Esophagus squamous epithelium (tissue), 5 donors: ENCODE data around the gene ALPK1. TPM values are rescaled to one million over a fixed set of nuclear protein-coding genes. Genes with fewer than 3 reads are reported as not detected.
A peak's percentile ranks its signal among the peaks of the same experiment; 100 is the strongest.
"Not testable (repeated sequence)": the region's sequence is repeated elsewhere in the genome, so short reads cannot be mapped to it uniquely, and the experiment has no call there.

Experiments
- DNase-seq: peaks from one replicate; lab custom pipeline; 2025; lab: John Stamatoyannopoulos, UW
- H3K27ac ChIP-seq, 4 donors: fragments of 200-600 bp; sonication (generic); one replicate each; pipeline ENCODE4 v1.5.1; 2016 to 2019; ENCODE audit warnings: mild to moderate bottlenecking in 1 of 4
- H3K27me3 ChIP-seq, 4 donors: fragments of 200-600 bp; sonication (generic); 1 replicate in 3 of 4; 2 replicates in 1 of 4; pipeline versions ENCODE4 v1.5.1 to v1.6.0; 2017 to 2021; ENCODE audit warnings: antibody characterized with exemption in 1 of 4
- H3K36me3 ChIP-seq, 3 donors: fragments of 200-600 bp; sonication (generic); one replicate each; pipeline ENCODE4 v1.5.1; 2016 to 2019
- H3K4me1 ChIP-seq, 3 donors: fragments of 200-600 bp; sonication (generic); one replicate each; pipeline ENCODE4 v1.5.1; 2017 to 2019
- H3K4me3 ChIP-seq, 4 donors: fragments of 200-600 bp; sonication (generic); 1 replicate in 3 of 4; 2 replicates in 1 of 4; pipeline ENCODE4 v1.5.1; 2016 to 2019; ENCODE audit warnings: mild to moderate bottlenecking in 2 of 4, moderate library complexity in 1 of 4
- H3K9me3 ChIP-seq, 3 donors: fragments of 200-600 bp; sonication (generic); one replicate each; pipeline ENCODE4 v1.5.1; 2016 to 2019
- POLR2A ChIP-seq, 4 donors: fragments of 450-650 bp; IDR thresholded peaks; one replicate each; pipeline ENCODE4 v1.6.1; 2017; ENCODE audit warnings: antibody characterized with exemption in 4 of 4, mild to moderate bottlenecking in 4 of 4, moderate library complexity in 3 of 4
- WGBS, 2 donors: methylation state at CpG; one replicate each; pipeline ENCODE4 v1.1.5; 2018; 5-methylcytosine and 5-hydroxymethylcytosine counted together
- intact Hi-C: fragments of 100-400 bp; cut with DNase I; formaldehyde crosslinking; loops from one replicate; pipeline ENCODE4 v1.15.0; 2022
- total RNA-seq, 4 donors: library from RNA; depleted of rRNA; stranded (reverse); fragments of >200 nt; gene quantifications; one replicate each; pipeline ENCODE4 v1.1.0, GENCODE V29; 2016
- TF ChIP-seq, protein P1 (sequence below), 6 experiments: fragments of 450-650 bp in 4 of 6; fragments of 200-600 bp in 2 of 6; sonication (generic) in 2 of 6; IDR thresholded peaks; one replicate each; pipeline ENCODE4 v1.5.1; 2016 to 2019; ENCODE audit warnings: antibody characterized with exemption in 6 of 6, mild to moderate bottlenecking in 4 of 6, moderate library complexity in 4 of 6
- donor health status: DM: yes; HTN: yes; CAD: no.

The ALPK1 gene
- total RNA-seq, 4 donors from 2014 or later = 12.6 to 19.5 (median 12.8) TPM

DNA sequence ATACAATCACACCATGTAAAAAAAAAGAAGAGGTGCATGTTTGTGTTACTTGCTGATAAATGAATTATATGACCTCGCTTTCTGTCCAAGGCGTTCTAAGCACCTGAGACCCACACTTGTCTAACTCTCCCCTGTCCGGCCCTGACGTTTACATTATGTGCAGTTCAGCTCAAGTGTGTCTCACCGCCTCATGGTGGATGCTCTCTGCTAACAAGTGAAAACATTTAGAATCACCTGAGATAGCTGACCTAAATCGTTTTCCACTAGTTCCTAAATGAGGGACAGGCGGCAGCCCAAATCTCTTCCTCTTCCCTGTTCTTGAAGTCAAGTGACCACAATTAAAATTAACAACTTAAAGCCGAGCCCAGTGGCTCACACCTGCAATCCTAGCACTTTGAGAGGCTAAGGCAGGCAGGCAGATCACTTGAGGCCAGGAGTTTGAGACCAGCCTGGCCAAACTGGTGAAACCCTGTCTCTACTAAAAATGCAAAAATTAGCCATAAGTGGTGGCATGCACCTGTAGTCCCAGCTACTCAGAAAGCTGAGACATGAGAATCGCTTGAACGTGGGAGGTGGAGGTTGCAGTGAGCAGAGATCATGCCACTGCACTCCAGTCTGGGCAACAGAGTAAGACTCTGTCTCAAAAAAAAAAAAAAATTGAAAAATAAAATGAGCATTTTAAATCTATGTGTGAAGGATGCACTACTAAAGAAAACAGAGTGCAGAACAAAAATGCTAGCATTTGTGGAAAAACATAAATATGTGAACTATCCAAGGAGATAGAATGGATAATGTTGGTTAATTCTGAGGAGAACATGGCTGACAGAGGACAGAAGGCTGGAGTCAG, 7.5 kb upstream of the ALPK1 start:
- H3K27me3 ChIP-seq = no peaks in the 10 kb centered on the region
- H3K36me3 ChIP-seq = no peaks in the 10 kb centered on the region
- H3K9me3 ChIP-seq = no peaks in the 10 kb centered on the region
- no peak for DNase-seq
- intact Hi-C loops = no loop called here
- H3K4me3 ChIP-seq = no peak overlapping the region
- H3K4me1 ChIP-seq = peaks cover 5 to 13% (median 7%) of the 10 kb centered on the region in 3 donors
- TF ChIP-seq, protein P1, sequence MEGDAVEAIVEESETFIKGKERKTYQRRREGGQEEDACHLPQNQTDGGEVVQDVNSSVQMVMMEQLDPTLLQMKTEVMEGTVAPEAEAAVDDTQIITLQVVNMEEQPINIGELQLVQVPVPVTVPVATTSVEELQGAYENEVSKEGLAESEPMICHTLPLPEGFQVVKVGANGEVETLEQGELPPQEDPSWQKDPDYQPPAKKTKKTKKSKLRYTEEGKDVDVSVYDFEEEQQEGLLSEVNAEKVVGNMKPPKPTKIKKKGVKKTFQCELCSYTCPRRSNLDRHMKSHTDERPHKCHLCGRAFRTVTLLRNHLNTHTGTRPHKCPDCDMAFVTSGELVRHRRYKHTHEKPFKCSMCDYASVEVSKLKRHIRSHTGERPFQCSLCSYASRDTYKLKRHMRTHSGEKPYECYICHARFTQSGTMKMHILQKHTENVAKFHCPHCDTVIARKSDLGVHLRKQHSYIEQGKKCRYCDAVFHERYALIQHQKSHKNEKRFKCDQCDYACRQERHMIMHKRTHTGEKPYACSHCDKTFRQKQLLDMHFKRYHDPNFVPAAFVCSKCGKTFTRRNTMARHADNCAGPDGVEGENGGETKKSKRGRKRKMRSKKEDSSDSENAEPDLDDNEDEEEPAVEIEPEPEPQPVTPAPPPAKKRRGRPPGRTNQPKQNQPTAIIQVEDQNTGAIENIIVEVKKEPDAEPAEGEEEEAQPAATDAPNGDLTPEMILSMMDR (IDR thresholded peaks at IDR 0.05) = no peak
- TF ChIP-seq POLR2A (IDR thresholded peaks at IDR 0.05) = no peak
- WGBS, 2 donors = 76 to 79% methylated on average over 10 of the region's 10 CpGs
- H3K27ac ChIP-seq = no peak overlapping the region

DNA sequence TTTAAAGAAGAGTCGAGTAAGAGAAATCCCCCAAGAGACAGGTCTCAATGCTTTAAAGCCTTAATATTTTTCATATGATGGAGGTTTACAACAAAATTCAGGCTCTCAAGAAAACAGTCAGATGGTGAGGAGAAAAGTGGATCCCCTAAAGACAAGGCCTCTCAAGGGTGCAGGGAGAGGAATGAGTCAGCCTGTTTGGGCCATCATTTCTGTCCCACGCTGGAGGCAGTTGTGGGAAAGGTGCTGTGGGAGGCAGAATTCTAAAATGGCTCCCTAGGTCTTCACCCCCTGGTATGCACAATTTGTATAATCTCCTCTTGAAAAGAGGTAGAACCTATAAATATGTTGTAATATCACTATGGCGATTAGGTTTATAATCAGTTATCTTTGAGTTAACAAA, 6.8 kb upstream of the ALPK1 start:
- Histone ChIP-seq H3K27me3 (no peaks in the 10 kb centered on the region), H3K9me3 (no peaks in the 10 kb centered on the region), H3K36me3 (no peaks in the 10 kb centered on the region), H3K4me3 (no peak overlapping the region), H3K4me1 (peaks cover 5 to 13% (median 7%) of the 10 kb centered on the region in 3 donors), H3K27ac (no peak overlapping the region)
- DNase-seq = no peak
- intact Hi-C loops = no loop called here
- TF ChIP-seq, protein P1 (IDR thresholded peaks at IDR 0.05) = no peak
- no peak for TF ChIP-seq POLR2A (IDR thresholded peaks at IDR 0.05)
- WGBS, 2 donors = 79 to 83% methylated on average over 3 of the region's 3 CpGs

DNA sequence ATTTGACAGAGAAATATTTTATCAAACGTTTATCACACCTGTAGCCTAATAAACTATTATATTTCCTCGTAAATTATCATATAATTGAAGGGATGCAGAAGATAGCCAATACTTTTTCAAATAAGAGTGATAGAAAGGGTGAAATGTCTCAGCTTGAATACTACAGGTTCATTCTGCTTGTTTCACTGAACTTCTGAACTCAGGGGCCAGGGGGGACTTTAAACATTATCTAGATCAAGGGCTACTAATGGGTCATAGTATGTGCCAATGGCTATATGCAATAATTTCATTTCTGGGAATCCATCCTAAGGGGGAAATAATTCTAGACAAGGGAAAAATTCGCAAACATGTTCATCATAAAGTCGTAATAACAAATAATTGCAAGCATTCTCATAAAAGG, 2.6 kb downstream of the ALPK1 start:
- H3K9me3 ChIP-seq = no peaks in the 10 kb centered on the region
- intact Hi-C loops = no loop called here
- H3K4me1 ChIP-seq = peaks cover 0 to 28% (median 6%) of the 10 kb centered on the region in 3 donors
- 79 to 87% methylated on average over 4 of the region's 4 CpGs for WGBS, 2 donors
- DNase-seq = no peak
- no peak for TF ChIP-seq POLR2A (IDR thresholded peaks at IDR 0.05)
- TF ChIP-seq, protein P1 (IDR thresholded peaks at IDR 0.05) = no peak
- no peak overlapping the region for H3K27ac ChIP-seq
- H3K27me3 ChIP-seq = no peaks in the 10 kb centered on the region
- H3K36me3 ChIP-seq = peaks cover 0 to 30% (median 0%) of the 10 kb centered on the region in 3 donors
- no peak overlapping the region for H3K4me3 ChIP-seq

DNA sequence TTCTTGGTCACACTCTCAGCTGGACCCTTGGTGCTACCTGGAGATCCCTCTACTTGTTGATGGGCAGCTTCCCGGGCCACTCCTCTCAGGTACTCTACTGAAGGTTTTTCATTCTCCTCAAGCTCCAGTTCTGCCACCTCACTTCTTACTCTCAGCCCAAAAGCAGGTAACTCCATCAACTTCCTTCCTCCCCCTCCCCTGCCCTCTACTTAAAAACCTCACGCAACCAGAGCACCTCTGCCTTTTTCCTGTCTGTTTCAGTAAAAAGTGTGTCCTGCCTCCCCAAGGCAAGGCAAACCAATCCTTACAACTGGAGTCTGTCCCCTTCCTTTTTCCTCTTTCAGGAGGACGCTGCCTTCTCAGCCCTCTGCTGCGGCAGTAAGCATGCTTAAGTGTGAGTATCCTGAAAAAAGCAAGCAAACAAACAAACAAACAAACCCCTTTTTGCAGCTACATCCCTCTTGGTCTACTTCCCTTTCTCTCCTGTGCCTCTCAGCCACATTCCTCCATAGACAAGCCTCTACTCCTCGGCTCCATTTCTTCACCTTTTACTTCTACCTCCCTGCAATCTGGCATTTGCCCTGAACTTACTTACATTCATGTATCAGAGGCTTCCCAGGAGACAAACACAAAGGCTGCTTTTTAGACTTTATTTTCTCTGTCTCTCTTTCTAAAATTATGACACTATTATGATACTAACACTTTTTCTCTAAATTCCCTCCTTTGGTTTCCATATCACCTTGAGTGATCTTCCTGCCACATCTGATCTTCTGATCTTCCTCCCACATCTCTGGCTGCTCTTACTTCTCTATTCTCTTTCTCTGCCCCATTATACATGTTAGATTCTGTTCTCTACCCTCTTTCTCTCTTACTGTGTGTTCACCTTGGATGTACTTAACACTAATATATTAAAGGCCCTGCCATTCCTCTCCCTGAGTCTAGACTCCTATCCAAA, 5.4 kb downstream of the ALPK1 start:
- H3K27me3 ChIP-seq = no peaks in the 10 kb centered on the region
- intact Hi-C loops = no loop called here
- 64 to 79% methylated on average over 5 of the region's 5 CpGs for WGBS, 2 donors
- H3K27ac ChIP-seq = no peak overlapping the region
- peaks cover 0 to 30% (median 0%) of the 10 kb centered on the region in 3 donors for H3K36me3 ChIP-seq
- TF ChIP-seq, protein P1 (IDR thresholded peaks at IDR 0.05) = no peak
- TF ChIP-seq POLR2A (IDR thresholded peaks at IDR 0.05) = no peak
- DNase-seq = no peak
- H3K4me3 ChIP-seq = no peak overlapping the region
- no peaks in the 10 kb centered on the region for H3K9me3 ChIP-seq
- H3K4me1 ChIP-seq = peaks cover 0 to 20% (median 6%) of the 10 kb centered on the region in 3 donors

DNA sequence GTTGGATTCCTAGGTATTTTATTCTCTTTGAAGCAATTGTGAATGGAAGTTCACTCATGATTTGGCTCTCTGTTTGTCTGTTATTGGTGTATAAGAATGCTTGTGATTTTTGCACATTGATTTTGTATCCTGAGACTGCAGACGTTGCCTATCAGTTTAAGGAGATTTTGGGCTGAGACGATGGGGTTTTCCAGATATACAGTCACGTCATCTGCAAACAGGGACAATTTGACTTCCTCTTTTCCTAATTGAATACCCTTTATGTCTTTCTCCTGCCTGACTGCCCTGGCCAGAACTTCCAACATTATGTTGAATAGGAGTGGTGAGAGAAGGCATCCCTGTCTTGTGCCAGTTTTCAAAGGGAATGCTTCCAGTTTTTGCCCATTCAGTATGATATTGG, 8.3 kb downstream of the ALPK1 start:
- H3K9me3 ChIP-seq, intact Hi-C loops, H3K27ac ChIP-seq, H3K27me3 ChIP-seq, H3K4me1 ChIP-seq, DNase-seq, H3K4me3 ChIP-seq: not testable (repeated sequence)
- H3K36me3 ChIP-seq = peaks cover 0 to 30% (median 0%) of the 10 kb centered on the region in 3 donors
- WGBS, 2 donors = 53 to 63% methylated on average over 3 of the region's 3 CpGs

DNA sequence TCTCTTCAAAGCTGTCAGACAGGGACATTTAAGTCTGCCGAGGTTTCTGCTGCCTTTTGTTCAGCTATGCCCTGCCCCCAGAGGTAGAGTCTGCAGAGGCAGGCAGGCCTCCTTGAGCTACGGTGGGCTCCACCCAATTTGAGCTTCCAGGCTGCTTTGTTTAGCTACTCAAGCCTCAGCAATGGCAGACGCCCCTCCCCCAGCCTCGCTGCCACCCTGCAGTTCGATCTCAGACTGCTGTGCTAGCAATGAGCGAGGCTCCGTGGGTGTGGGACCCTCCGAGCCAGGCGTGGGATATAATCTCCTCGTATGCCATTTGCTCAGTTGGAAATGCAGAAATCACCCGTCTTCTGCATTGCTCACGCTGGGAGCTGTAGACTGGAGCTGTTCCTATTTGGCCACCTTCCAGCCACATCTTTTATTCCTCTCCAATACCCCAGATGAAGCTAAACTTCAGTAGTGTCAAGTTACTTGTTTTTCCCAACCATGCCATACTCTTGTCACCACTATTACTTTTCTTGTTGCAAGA, 12.2 kb downstream of the ALPK1 start:
- H3K9me3 ChIP-seq, DNase-seq, H3K4me1 ChIP-seq, H3K27ac ChIP-seq, H3K36me3 ChIP-seq, H3K27me3 ChIP-seq, intact Hi-C loops: not testable (repeated sequence)
- H3K4me3 ChIP-seq = peak overlapping the region in 2 of 4 donors; percentile 9 to 30
- WGBS, 2 donors = 34 to 74% methylated on average over 3 to 7 of the region's 12 CpGs
